HTR-8/SVneo (cell line): Measurements from ENCODE around the gene ACADL.
"Not testable (repeated sequence)": the region's sequence is repeated elsewhere in the genome, so short reads cannot be mapped to it uniquely, and the experiment has no call there.

Experiments used
- DNase-seq: peaks from one replicate; pipeline ENCODE4 v3.0.0; 2011; ENCODE audit warnings: low spot score, mixed read lengths; ENCODE audit not compliant: insufficient read length
- FAIRE-seq: peaks from 2 replicates; lab custom pipeline; 2011; peaks lifted over from hg19 to GRCh38; lab: Jason Lieb, UNC

ACADL gene

GRCh38 chr2:210203558-210203957 is 21.7 kb downstream of the ACADL start:
- DNase-seq (no peak), FAIRE-seq (no peak)

- DNase-seq (no peak), FAIRE-seq (no peak)
Measured at GRCh38 chr2:210203147-210203546, 22.1 kb downstream of the ACADL start.

- no peak for FAIRE-seq
- DNase-seq = no peak
Measured at GRCh38 chr2:210199854-210200253, 25.4 kb downstream of the ACADL start.

- DNase-seq = peak; percentile 5
- no peak for FAIRE-seq
Measured at GRCh38 chr2:210199186-210199765, 26.0 kb downstream of the ACADL start.

- no peak for DNase-seq
- no peak for FAIRE-seq
Measured at GRCh38 chr2:210198326-210198725, 26.9 kb downstream of the ACADL start.

- FAIRE-seq (no peak), DNase-seq (no peak)
Measured at GRCh38 chr2:210197720-210198119, 27.5 kb downstream of the ACADL start.

GRCh38 chr2:210195101-210195852 is 30.0 kb downstream of the ACADL start:
- DNase-seq (peak; percentile 10), FAIRE-seq (no peak)

- DNase-seq (no peak), FAIRE-seq (no peak)
Measured at GRCh38 chr2:210190345-210190744, 34.9 kb downstream of the ACADL start.

GRCh38 chr2:210189452-210190138 is 35.7 kb downstream of the ACADL start:
- DNase-seq = no peak
- FAIRE-seq = no peak

- FAIRE-seq (no peak), DNase-seq (no peak)
Measured at GRCh38 chr2:210188755-210189154, 36.5 kb downstream of the ACADL start.

GRCh38 chr2:210188190-210188589 is 37.1 kb downstream of the ACADL start:
- DNase-seq (no peak), FAIRE-seq (no peak)

GRCh38 chr2:210183936-210184335 is 41.3 kb downstream of the ACADL start:
- FAIRE-seq, DNase-seq: not testable (repeated sequence)

- FAIRE-seq, DNase-seq: not testable (repeated sequence)
Measured at GRCh38 chr2:210181606-210182088, 43.6 kb downstream of the ACADL start.

GRCh38 chr2:210181033-210181605 is 44.1 kb downstream of the ACADL start:
- FAIRE-seq, DNase-seq: not testable (repeated sequence)

- DNase-seq (no peak), FAIRE-seq (no peak)
Measured at GRCh38 chr2:210180477-210180876, 44.8 kb downstream of the ACADL start.

- FAIRE-seq (no peak), DNase-seq (no peak)
Measured at GRCh38 chr2:210179351-210179990, 45.8 kb downstream of the ACADL start.

GRCh38 chr2:210177769-210178168 is 47.5 kb downstream of the ACADL start:
- FAIRE-seq (no peak), DNase-seq (no peak)

GRCh38 chr2:210177115-210177514 is 48.1 kb downstream of the ACADL start:
- DNase-seq, FAIRE-seq: not testable (repeated sequence)

- FAIRE-seq (no peak), DNase-seq (no peak)
Measured at GRCh38 chr2:210174086-210174485, 51.2 kb downstream of the ACADL start.

- FAIRE-seq = no peak
Measured at GRCh38 chr2:210172219-210172575, 53.0 kb downstream of the ACADL start.

More at GRCh38 chr2:210172219-210172575, 53.0 kb downstream of the ACADL start:
- DNase-seq = no peak
